GM23248 (cell line): ENCODE data around the gene CSNK2B.

Experiments used
- EZH2 ChIP-seq: fragments of 200-600 bp; sonication (generic); IDR thresholded peaks from 2 replicates; pipeline ENCODE4 v1.6.1; 2018; ENCODE audit warnings: antibody characterized with exemption, mild to moderate bottlenecking; ENCODE audit not compliant: insufficient read depth, poor library complexity, severe bottlenecking
- EZH2phosphoT487 ChIP-seq: fragments of 200-600 bp; sonication (generic); IDR thresholded peaks from 2 replicates; pipeline ENCODE4 v1.6.1; 2018; ENCODE audit warnings: antibody characterized with exemption, moderate library complexity, mild to moderate bottlenecking, low read depth; ENCODE audit not compliant: insufficient read depth

DNA sequence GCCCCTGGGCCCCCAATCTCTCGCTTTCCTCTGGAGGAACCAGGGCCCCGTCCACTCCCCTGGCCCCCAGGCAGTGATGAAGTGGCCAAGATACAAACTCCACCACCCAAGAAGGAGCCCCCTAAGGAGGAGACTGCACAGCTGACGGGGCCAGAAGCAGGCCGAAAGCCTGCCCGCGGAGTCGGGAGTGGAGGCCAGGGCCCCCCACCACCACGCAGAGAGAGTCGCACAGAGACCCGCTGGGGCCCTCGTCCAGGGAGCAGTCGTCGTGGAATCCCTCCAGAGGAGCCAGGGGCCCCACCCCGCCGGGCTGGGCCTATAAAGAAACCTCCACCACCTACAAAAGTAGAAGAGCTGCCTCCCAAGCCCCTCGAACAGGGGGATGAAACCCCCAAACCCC, 34.7 kb upstream of the CSNK2B start:
- no peak for TF ChIP-seq EZH2
- no peak for TF ChIP-seq EZH2phosphoT487
